ENCODE results near the gene POLE4. TPM values are rescaled to one million over a fixed set of nuclear protein-coding genes. Genes with fewer than 3 reads are reported as not detected.

Gene POLE4
- total RNA-seq, 1 donor: 23.5 TPM

DNA sequence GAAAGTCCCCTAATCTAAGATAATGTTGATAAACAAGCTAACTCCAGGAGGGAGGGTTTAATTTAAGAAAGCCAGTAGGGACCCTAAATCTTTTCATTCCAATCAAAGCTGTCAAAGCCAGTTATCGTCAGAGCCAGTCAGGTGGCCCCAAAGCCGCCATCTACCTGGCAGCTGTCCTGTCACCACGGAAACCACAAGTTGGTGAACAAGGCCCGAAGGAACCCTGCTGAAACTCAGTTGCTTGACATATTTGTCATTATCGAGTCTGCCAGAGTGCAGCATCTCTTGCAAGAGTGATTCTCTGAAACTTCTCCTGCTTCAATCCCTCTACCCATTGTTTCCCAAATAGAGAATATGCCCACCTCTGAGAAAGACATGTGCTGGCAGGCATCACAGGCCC is 30.8 kb upstream of the POLE4 start:
- TF ChIP-seq, protein P1, sequence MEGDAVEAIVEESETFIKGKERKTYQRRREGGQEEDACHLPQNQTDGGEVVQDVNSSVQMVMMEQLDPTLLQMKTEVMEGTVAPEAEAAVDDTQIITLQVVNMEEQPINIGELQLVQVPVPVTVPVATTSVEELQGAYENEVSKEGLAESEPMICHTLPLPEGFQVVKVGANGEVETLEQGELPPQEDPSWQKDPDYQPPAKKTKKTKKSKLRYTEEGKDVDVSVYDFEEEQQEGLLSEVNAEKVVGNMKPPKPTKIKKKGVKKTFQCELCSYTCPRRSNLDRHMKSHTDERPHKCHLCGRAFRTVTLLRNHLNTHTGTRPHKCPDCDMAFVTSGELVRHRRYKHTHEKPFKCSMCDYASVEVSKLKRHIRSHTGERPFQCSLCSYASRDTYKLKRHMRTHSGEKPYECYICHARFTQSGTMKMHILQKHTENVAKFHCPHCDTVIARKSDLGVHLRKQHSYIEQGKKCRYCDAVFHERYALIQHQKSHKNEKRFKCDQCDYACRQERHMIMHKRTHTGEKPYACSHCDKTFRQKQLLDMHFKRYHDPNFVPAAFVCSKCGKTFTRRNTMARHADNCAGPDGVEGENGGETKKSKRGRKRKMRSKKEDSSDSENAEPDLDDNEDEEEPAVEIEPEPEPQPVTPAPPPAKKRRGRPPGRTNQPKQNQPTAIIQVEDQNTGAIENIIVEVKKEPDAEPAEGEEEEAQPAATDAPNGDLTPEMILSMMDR (IDR thresholded peaks at IDR 0.05; ENCODE audit: extremely low read depth, low read depth, low read length): no peak
- no peak for DNase-seq (ENCODE audit: insufficient read length, low spot score, missing footprints)
- Histone ChIP-seq H4K20me1 (ENCODE audit: insufficient read depth, low read length) (no peaks in the 10 kb centered on the region), H3K4me1 (ENCODE audit: insufficient read depth, low read length) (peaks cover 12% of the 10 kb centered on the region), H3K36me3 (ENCODE audit: insufficient read depth, low read length) (no peaks in the 10 kb centered on the region), H3K27ac (ENCODE audit: low read depth, low read length) (no peak overlapping the region), H3K4me3 (ENCODE audit: insufficient read depth, low read length) (no peak overlapping the region), H3K27me3 (ENCODE audit: insufficient read depth, low read length) (peaks cover 9% of the 10 kb centered on the region), H3K9me3 (ENCODE audit: low read depth, low read length) (no peaks in the 10 kb centered on the region), H3K4me2 (ENCODE audit: insufficient read depth, low read length) (no peak overlapping the region), H2AFZ (ENCODE audit: low read length) (no peak overlapping the region), H3K79me2 (ENCODE audit: insufficient read depth, low read length) (no peaks in the 10 kb centered on the region)

GRCh38 chr2:74930811-74931486 is 27.5 kb upstream of the POLE4 start:
- no peaks in the 10 kb centered on the region for H3K9me3 ChIP-seq (ENCODE audit: low read depth, low read length)
- no peak for DNase-seq (ENCODE audit: insufficient read length, low spot score, missing footprints)
- H3K4me1 ChIP-seq (ENCODE audit: insufficient read depth, low read length): peaks cover 8% of the 10 kb centered on the region
- H2AFZ ChIP-seq (ENCODE audit: low read length): no peak overlapping the region
- H3K4me3 ChIP-seq (ENCODE audit: insufficient read depth, low read length): no peak overlapping the region
- H3K4me2 ChIP-seq (ENCODE audit: insufficient read depth, low read length): peak overlapping the region; percentile 49
- no peaks in the 10 kb centered on the region for H3K36me3 ChIP-seq (ENCODE audit: insufficient read depth, low read length)
- no peak overlapping the region for H3K27ac ChIP-seq (ENCODE audit: low read depth, low read length)
- H3K27me3 ChIP-seq (ENCODE audit: insufficient read depth, low read length): peaks cover 15% of the 10 kb centered on the region
- no peaks in the 10 kb centered on the region for H4K20me1 ChIP-seq (ENCODE audit: insufficient read depth, low read length)
- no peaks in the 10 kb centered on the region for H3K79me2 ChIP-seq (ENCODE audit: insufficient read depth, low read length)
- TF ChIP-seq, protein P1 (IDR thresholded peaks at IDR 0.05; ENCODE audit: extremely low read depth, low read depth, low read length): no peak

DNA sequence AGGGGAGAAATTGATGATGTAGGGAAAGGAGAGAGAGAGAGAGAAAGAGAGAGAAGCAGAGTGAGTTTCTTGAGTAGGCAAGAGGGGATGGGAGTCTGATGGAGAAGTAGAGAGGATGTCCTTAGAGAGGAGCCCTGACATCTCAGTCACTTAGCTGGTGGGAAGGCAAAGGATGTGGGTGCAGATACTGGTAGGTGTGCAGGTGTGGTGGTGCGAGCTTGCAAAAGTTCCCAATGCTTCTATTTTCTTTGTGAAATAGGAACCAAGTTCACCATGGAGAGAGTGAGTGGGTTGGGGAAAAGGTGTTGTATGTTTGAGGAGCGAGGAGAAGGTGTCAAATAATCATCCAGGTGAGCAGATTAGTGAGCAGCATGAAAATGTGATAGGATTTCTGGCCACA is 26.5 kb upstream of the POLE4 start:
- H3K79me2 ChIP-seq (ENCODE audit: insufficient read depth, low read length): no peaks in the 10 kb centered on the region
- no peaks in the 10 kb centered on the region for H4K20me1 ChIP-seq (ENCODE audit: insufficient read depth, low read length)
- peaks cover 19% of the 10 kb centered on the region for H3K27me3 ChIP-seq (ENCODE audit: insufficient read depth, low read length)
- no peak for DNase-seq (ENCODE audit: insufficient read length, low spot score, missing footprints)
- TF ChIP-seq, protein P1 (IDR thresholded peaks at IDR 0.05; ENCODE audit: extremely low read depth, low read depth, low read length): no peak
- H3K36me3 ChIP-seq (ENCODE audit: insufficient read depth, low read length): no peaks in the 10 kb centered on the region
- no peaks in the 10 kb centered on the region for H3K9me3 ChIP-seq (ENCODE audit: low read depth, low read length)
- H3K27ac ChIP-seq (ENCODE audit: low read depth, low read length): no peak overlapping the region
- peaks cover 8% of the 10 kb centered on the region for H3K4me1 ChIP-seq (ENCODE audit: insufficient read depth, low read length)
- no peak overlapping the region for H2AFZ ChIP-seq (ENCODE audit: low read length)
- no peak overlapping the region for H3K4me3 ChIP-seq (ENCODE audit: insufficient read depth, low read length)
- no peak overlapping the region for H3K4me2 ChIP-seq (ENCODE audit: insufficient read depth, low read length)

DNA sequence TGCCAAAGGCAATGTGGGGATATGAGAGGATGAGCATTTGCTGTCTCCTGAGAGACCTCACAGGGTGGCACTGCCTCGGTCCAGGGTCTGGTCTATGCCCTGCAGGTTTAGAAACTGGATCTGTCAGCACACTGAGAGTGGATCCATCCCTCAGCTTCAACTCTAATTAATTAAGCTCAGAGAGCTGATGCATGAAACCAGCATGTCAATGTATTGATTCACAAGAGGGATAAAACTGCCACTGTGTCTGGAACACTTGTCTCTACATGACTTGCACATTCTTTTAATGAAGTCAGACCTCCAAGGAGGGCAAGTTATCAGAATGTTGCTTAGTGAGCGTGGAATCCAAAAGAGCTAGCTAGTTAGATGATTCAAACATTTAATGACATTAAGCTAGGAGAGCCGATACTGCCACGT is 22.5 kb upstream of the POLE4 start:
- no peak overlapping the region for H3K27ac ChIP-seq (ENCODE audit: low read depth, low read length)
- no peaks in the 10 kb centered on the region for H3K36me3 ChIP-seq (ENCODE audit: insufficient read depth, low read length)
- no peaks in the 10 kb centered on the region for H3K9me3 ChIP-seq (ENCODE audit: low read depth, low read length)
- peaks cover 3% of the 10 kb centered on the region for H3K4me1 ChIP-seq (ENCODE audit: insufficient read depth, low read length)
- no peaks in the 10 kb centered on the region for H4K20me1 ChIP-seq (ENCODE audit: insufficient read depth, low read length)
- TF ChIP-seq, protein P1 (IDR thresholded peaks at IDR 0.05; ENCODE audit: extremely low read depth, low read depth, low read length): no peak
- no peak overlapping the region for H3K4me3 ChIP-seq (ENCODE audit: insufficient read depth, low read length)
- no peaks in the 10 kb centered on the region for H3K79me2 ChIP-seq (ENCODE audit: insufficient read depth, low read length)
- no peak for DNase-seq (ENCODE audit: insufficient read length, low spot score, missing footprints)
- peaks cover 21% of the 10 kb centered on the region for H3K27me3 ChIP-seq (ENCODE audit: insufficient read depth, low read length)
- no peak overlapping the region for H2AFZ ChIP-seq (ENCODE audit: low read length)
- H3K4me2 ChIP-seq (ENCODE audit: insufficient read depth, low read length): no peak overlapping the region

Measured in osteoblast (primary cell).